Measurements from ENCODE around the gene TTYH1.

The TTYH1 gene

DNA sequence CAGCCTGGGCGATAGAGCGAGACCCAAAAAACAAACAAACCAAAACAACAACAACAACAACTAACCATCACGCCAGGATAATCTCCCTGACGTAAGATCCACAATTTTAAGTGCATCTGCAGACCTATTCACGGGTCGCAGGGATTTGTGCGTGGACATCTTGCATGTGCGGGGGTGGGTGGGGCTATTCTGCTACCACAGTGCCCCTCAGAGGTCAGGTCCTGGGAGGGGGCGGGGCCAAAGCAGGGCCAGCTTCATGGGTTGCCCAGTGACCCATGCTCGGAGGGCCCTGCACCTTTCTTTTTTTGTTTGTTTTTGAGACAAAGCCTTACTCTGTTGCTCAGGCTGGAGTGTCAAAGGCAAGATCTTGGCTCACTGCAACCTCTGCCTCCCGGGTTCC, 60.4 kb downstream of the TTYH1 start:
- TF ChIP-seq ZFX (IDR thresholded peaks at IDR 0.05): no peak
- H3K27ac ChIP-seq: no peak overlapping the region

DNA sequence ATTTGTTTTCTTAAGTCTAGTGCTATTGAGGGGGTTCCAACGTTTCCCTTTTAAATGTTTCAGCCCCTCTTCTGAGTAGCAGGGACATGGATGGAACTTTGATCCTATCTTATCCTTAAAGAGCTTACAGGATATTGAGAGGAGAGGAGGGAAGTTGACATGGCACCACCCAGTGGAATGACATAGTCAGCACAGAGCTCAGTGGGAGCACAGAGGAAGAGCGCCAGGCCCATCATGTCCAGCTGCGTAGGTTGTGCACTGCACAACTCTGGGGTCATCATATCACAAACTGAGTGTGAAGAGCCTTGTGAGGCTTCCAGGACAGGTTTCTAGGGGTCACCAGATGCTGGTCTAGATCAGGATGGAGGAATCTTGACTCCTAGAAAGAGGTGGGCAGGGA, 62.4 kb downstream of the TTYH1 start:
- no peak overlapping the region for H3K27ac ChIP-seq
- no peak for TF ChIP-seq ZFX (IDR thresholded peaks at IDR 0.05)
- TF ChIP-seq, protein P1, sequence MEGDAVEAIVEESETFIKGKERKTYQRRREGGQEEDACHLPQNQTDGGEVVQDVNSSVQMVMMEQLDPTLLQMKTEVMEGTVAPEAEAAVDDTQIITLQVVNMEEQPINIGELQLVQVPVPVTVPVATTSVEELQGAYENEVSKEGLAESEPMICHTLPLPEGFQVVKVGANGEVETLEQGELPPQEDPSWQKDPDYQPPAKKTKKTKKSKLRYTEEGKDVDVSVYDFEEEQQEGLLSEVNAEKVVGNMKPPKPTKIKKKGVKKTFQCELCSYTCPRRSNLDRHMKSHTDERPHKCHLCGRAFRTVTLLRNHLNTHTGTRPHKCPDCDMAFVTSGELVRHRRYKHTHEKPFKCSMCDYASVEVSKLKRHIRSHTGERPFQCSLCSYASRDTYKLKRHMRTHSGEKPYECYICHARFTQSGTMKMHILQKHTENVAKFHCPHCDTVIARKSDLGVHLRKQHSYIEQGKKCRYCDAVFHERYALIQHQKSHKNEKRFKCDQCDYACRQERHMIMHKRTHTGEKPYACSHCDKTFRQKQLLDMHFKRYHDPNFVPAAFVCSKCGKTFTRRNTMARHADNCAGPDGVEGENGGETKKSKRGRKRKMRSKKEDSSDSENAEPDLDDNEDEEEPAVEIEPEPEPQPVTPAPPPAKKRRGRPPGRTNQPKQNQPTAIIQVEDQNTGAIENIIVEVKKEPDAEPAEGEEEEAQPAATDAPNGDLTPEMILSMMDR (conservative IDR thresholded peaks at IDR 0.05): no peak

DNA sequence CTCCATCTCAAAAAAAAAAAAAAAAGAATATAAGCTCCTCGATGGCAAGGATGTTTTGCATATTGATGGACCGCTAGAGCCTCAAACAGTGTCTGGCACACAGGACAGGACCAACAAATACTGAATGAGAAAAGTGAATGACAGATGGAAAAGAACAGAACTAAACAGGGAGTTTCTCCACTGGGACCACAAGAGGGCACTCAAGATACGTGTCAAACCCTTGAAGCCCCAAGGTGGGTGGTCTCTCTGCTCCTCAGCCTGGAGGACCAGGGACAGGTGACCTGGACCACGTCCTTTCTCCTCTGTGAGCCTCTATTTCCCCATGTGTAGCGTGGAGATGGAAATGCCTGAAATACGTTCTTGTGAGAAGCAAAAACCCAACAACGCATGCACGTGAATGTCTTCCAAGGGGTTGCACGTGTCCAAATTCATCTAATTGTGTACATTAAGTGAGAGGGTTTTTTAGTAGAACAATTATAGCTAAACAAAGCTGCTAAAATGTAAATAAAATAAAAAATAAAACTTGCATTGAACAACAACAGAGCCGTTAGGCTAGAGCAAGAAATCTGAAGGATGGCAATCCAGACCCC, 63.5 kb downstream of the TTYH1 start:
- no peak overlapping the region for H3K27ac ChIP-seq
- TF ChIP-seq, protein P1 (conservative IDR thresholded peaks at IDR 0.05): peak; percentile 84
- no peak for TF ChIP-seq ZFX (IDR thresholded peaks at IDR 0.05)

DNA sequence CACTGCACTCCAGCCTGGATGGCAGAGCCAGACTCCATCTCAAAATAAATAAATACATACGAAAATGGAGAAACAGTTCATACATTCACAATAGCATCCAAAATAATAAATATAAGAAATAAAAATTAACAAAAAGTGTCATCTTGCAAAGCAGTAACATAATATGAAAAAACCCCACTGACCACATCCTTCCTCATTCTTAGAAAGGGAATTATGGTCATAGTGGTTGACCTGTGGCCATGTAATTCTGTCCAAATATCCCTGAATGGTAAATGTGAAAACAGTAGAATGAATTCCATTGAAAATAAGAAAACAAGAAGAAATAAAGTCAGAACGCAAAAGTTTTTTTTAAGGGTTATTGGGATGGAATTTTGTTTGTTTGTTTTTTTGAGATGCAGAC, 64.8 kb downstream of the TTYH1 start:
- TF ChIP-seq, protein P1 (conservative IDR thresholded peaks at IDR 0.05): no peak
- no peak for TF ChIP-seq ZFX (IDR thresholded peaks at IDR 0.05)
- no peak overlapping the region for H3K27ac ChIP-seq

DNA sequence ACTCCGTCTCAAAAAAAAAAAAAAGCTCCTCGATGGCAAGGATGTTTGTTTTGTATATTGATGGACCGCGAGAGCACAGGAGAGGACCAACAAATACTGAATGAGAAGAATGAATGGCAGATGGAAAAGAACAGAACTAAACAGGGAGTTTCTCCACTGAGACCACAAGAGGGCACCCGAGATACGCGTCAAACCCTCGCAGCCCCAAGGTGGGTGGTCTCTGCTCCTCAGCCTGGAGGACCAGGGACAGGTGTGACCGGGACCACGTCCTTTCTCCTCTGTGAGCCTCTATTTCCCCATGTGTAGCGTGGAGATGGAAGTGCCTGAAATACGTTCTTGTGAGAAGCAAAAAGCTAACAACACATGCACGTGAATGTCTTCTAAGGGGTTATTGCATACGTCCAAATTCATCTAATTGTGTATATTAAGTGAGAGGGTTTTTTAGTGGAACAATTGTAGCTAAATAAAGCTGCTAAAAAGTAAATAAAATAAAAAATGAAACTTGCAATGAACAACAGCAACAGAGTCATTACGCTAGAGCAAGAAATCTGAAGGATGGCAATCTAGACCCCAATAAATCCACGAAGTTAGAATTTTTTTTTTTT, 66.2 kb downstream of the TTYH1 start:
- no peak overlapping the region for H3K27ac ChIP-seq
- TF ChIP-seq ZFX (IDR thresholded peaks at IDR 0.05): no peak
- TF ChIP-seq, protein P1 (conservative IDR thresholded peaks at IDR 0.05): peak; percentile 89

DNA sequence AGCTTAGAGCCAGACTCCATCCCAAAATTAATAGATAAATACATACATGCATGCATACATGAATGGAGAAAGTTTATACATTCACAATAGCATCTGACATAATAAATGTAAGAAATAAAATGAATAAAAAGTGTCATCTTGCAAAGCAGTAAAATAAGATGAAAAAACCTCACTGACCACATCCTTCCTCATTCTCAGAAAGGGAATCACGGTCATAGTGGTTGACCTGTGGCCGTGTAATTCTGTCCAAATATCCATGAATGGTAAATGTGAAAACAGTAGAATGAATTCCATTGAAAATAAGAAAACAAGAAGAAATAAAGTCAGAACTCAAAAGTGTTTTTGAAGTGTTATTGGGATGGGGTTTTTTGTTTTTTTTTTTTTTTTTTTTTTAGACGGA, 67.6 kb downstream of the TTYH1 start:
- H3K27ac ChIP-seq: no peak overlapping the region
- TF ChIP-seq, protein P1 (conservative IDR thresholded peaks at IDR 0.05): no peak
- no peak for TF ChIP-seq ZFX (IDR thresholded peaks at IDR 0.05)

DNA sequence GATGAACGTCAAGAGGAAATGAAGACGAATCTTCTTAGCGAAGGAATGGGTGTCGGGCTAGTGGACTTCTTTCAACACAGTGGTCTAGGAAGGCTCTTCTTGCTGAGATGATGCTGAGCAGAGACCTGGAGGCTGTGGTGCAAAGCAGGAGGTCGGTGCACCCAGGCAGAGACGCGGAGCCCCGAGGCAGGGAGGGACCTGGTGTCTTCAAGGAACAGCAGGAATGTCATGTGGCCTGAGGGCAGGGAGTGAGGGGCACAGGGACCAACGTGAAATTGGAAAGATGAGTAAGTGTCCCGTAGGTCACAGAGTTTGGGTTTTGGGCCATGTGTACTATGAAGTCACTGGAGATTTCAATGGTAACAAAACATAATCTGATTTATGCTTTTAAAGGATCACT, 69.2 kb downstream of the TTYH1 start:
- no peak overlapping the region for H3K27ac ChIP-seq
- TF ChIP-seq ZFX (IDR thresholded peaks at IDR 0.05): no peak
- TF ChIP-seq, protein P1 (conservative IDR thresholded peaks at IDR 0.05): no peak

DNA sequence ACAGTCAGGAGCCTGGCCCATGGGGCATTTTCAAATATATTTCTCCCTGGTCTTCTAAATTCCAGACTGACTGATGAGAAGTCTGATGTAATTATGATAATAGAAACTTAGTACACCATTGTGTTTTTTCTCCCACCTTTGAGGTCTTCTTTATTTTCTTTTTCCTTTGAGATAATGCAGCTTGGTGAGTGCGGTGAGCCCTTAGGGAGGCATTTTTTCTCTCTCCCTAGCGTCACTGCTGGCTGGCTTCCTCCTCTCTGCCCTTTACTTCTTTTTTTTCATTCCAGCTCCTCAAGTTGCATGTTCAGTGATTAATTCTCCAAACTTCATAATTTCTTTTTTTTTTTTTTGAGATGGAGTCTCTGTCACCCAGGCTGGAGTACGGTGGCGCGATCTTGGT, 70.6 kb downstream of the TTYH1 start:
- no peak overlapping the region for H3K27ac ChIP-seq
- TF ChIP-seq, protein P1 (conservative IDR thresholded peaks at IDR 0.05): no peak
- TF ChIP-seq ZFX (IDR thresholded peaks at IDR 0.05): no peak
